Omental fat pad (tissue), 4 donors: Measurements from ENCODE around the gene PRC1. TPM values are rescaled to one million over a fixed set of nuclear protein-coding genes. Genes with fewer than 3 reads are reported as not detected.

Source experiments
- ATAC-seq: fragments of 150-250 bp; one replicate; pipeline ENCODE4 v1.9.1; 2016; ENCODE audit warnings: mild to moderate bottlenecking, moderate library complexity; ENCODE audit not compliant: low FRiP score
- DNase-seq: peaks from one replicate; pipeline ENCODE4 v3.0.0-alpha.2; 2019; ENCODE audit warnings: low spot score
- total RNA-seq, 4 donors: library from RNA; depleted of rRNA; stranded (reverse); fragments of >200 nt; gene quantifications; one replicate each; pipeline ENCODE4 v1.1.0, GENCODE V29; 2016
- TF ChIP-seq, protein P1 (sequence below), 3 donors: fragments of 450-650 bp; IDR thresholded peaks; one replicate each; pipeline ENCODE4 v1.5.1; 2016 to 2017; ENCODE audit warnings: antibody characterized with exemption in 3 of 3, mild to moderate bottlenecking in 3 of 3, moderate library complexity in 2 of 3

The PRC1 gene
- total RNA-seq, 4 donors from 2014 or later, result 3.5 to 26.2 (median 11.9) TPM

DNA sequence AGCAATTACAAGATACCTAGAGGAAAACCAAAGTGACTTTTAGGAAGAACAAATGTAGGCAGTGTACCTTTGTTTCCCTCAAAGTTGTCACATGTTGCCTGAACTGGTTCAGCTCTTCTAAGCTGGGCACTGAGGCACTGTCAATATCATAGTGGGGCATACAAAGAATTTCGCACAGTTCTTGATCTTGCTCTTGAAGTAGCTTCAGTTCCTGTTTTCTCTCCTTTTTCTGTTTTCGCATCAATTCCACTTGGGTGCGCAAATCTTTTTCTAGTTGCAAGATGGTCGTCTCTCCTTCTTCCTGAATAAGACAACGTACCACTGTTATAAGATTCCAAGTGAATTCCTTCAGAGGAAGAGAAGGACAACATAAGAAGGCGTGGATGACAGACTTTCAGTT, 12.7 kb downstream of the PRC1 start:
- DNase-seq (no peak), ATAC-seq (no peak)
- TF ChIP-seq, protein P1, sequence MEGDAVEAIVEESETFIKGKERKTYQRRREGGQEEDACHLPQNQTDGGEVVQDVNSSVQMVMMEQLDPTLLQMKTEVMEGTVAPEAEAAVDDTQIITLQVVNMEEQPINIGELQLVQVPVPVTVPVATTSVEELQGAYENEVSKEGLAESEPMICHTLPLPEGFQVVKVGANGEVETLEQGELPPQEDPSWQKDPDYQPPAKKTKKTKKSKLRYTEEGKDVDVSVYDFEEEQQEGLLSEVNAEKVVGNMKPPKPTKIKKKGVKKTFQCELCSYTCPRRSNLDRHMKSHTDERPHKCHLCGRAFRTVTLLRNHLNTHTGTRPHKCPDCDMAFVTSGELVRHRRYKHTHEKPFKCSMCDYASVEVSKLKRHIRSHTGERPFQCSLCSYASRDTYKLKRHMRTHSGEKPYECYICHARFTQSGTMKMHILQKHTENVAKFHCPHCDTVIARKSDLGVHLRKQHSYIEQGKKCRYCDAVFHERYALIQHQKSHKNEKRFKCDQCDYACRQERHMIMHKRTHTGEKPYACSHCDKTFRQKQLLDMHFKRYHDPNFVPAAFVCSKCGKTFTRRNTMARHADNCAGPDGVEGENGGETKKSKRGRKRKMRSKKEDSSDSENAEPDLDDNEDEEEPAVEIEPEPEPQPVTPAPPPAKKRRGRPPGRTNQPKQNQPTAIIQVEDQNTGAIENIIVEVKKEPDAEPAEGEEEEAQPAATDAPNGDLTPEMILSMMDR (IDR thresholded peaks at IDR 0.05), result no peak

DNA sequence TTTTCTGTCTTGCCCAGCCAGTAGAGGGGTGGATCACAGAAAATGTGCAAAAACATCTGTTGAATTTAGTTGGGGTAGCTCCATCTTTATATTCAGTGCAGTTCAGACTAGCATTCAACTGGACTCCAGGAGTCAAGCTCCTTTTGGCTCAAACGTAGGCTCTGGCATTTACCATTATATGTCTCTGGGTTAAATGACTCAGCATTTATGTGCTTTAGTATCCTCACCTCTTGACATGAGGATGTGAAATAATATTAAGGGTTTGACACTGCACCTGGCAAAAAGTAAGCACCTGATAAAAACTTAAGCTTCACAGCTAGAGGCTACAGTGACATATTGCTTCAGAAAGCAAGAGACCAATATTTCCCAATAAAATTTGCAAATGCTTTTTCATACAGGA, 14.8 kb downstream of the PRC1 start:
- DNase-seq (no peak), ATAC-seq (no peak)
- TF ChIP-seq, protein P1 (IDR thresholded peaks at IDR 0.05), result no peak

DNA sequence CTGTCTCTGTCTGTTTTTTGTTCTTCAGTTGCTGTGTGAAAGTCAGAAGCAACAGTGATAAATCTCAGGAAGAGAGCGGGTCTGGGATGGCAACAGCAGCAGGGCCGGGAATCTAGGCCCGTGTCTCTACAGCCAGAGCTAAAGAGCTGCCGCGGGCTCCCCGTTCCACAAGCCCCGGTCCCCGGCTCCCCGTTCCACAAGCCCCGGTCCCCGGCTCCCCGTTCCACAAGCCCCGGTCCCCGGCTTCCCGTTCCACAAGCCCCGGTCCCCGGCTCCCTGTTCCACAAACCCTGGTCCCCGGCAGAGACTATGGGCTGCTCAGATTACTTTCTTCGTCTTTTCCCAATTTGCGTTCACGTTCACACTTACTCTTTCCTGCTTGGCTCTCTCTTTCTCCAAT, 20.1 kb downstream of the PRC1 start:
- TF ChIP-seq, protein P1 (IDR thresholded peaks at IDR 0.05), result no peak
- ATAC-seq (no peak), DNase-seq (no peak)

- TF ChIP-seq, protein P1 (IDR thresholded peaks at IDR 0.05), result no peak
Measured at GRCh38 chr15:90972133-90972532, 22.2 kb downstream of the PRC1 start.

GRCh38 chr15:90970274-90970673, 24.1 kb downstream of the PRC1 start:
- ATAC-seq (no peak), DNase-seq (no peak)
- TF ChIP-seq, protein P1 (IDR thresholded peaks at IDR 0.05), result no peak

More at GRCh38 chr15:90972133-90972532, 22.2 kb downstream of the PRC1 start:
- DNase-seq (no peak), ATAC-seq (no peak)

GRCh38 chr15:90968434-90968833, 25.9 kb downstream of the PRC1 start:
- TF ChIP-seq, protein P1 (IDR thresholded peaks at IDR 0.05), result no peak
- ATAC-seq, result no peak
- no peak for DNase-seq

DNA sequence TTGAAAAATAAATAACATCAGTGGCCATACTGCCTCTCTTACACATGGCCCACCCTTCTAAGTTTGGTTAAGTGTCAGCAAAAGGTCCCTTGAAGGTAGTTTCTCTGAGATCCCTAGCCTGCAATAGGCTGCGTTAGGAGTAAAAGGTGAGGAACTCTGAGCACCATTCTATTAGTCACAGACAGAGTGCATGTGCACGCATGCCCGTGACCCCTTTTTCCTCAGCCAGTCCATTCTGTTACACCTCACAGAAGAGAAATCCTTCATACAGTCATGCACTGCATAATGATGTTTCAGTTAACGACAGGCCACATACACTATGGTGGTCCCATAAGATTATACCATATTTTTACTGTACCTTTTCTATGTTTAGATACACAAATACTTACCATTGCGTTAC, 27.1 kb downstream of the PRC1 start:
- ATAC-seq (no peak), DNase-seq (no peak)
- TF ChIP-seq, protein P1 (IDR thresholded peaks at IDR 0.05), result no peak
